Neural cell (in vitro differentiated cells): ENCODE results near the gene FRY. TPM values are rescaled to one million over a fixed set of nuclear protein-coding genes. Genes with fewer than 3 reads are reported as not detected.

ENCODE experiments used
- H2AFZ ChIP-seq: fragments of 200-600, 300-800 bp; sonication (generic), shearing (Covaris generic); 2 replicates; pipeline ENCODE4 v1.6.0; 2014; ENCODE audit warnings: low read depth, mild to moderate bottlenecking, antibody characterized with exemption, low read length, moderate library complexity
- H3F3A ChIP-seq: fragments of 200-600 bp; shearing (Covaris generic); 2 replicates; pipeline ENCODE4 v1.6.1; 2016; ENCODE audit warnings: mild to moderate bottlenecking, moderate library complexity, mixed read lengths, antibody characterized with exemption, low read length; ENCODE audit not compliant: insufficient read depth, poor library complexity, severe bottlenecking
- H3K27ac ChIP-seq: fragments of 200-600, 300-800 bp; sonication (generic), shearing (Covaris generic); 2 replicates; pipeline ENCODE4 v1.5.1; 2014; ENCODE audit warnings: mild to moderate bottlenecking, low read length, moderate library complexity
- H3K27me3 ChIP-seq: fragments of 300-800, 200-600 bp; sonication (generic), shearing (Covaris generic); 2 replicates; pipeline ENCODE4 v1.6.0; 2014; ENCODE audit warnings: mild to moderate bottlenecking, low read depth, low read length, moderate library complexity; ENCODE audit not compliant: insufficient read depth
- H3K36me3 ChIP-seq: fragments of 300-800, 200-600 bp; sonication (generic), shearing (Covaris generic); 2 replicates; pipeline ENCODE4 v1.5.1; 2014; ENCODE audit warnings: mild to moderate bottlenecking, antibody characterized with exemption, low read length, moderate library complexity; ENCODE audit not compliant: insufficient read depth
- H3K4me2 ChIP-seq: fragments of 300-800, 200-600 bp; sonication (generic), shearing (Covaris generic); 2 replicates; pipeline ENCODE4 v1.6.0; 2014; ENCODE audit warnings: mild to moderate bottlenecking, low read length
- H3K4me3 ChIP-seq: fragments of 300-800, 200-600 bp; sonication (generic), shearing (Covaris generic); 2 replicates; pipeline ENCODE4 v1.5.1; 2014; ENCODE audit warnings: mild to moderate bottlenecking, low read length, moderate library complexity
- H3K79me2 ChIP-seq: fragments of 200-600 bp; shearing (Covaris generic); replicated peaks from 2 replicates; pipeline ENCODE4 v1.6.0; 2014; ENCODE audit warnings: mild to moderate bottlenecking, low read length, moderate library complexity; ENCODE audit not compliant: insufficient read depth
- H3K9ac ChIP-seq: fragments of 300-800, 200-600 bp; sonication (generic), shearing (Covaris generic); 2 replicates; pipeline ENCODE4 v1.6.1; 2016; ENCODE audit warnings: mild to moderate bottlenecking, low read length, mixed read lengths
- H3K9me2 ChIP-seq: fragments of 200-600 bp; shearing (Covaris generic); 2 replicates; pipeline ENCODE4 v1.6.1; 2016; ENCODE audit warnings: mild to moderate bottlenecking, low read length, mixed read lengths; ENCODE audit not compliant: insufficient read depth
- H3K9me3 ChIP-seq: fragments of 200-600, 300-800 bp; sonication (generic), shearing (Covaris generic); 2 replicates; pipeline ENCODE4 v1.6.1; 2016; ENCODE audit warnings: mild to moderate bottlenecking, mixed run types, low read length, moderate library complexity, mixed read lengths
- H4K20me1 ChIP-seq: fragments of 200-600 bp; shearing (Covaris generic); 2 replicates; pipeline ENCODE4 v1.6.1; 2016; ENCODE audit warnings: mild to moderate bottlenecking, mixed run types; ENCODE audit not compliant: insufficient read depth
- EP300 ChIP-seq: fragments of 450-650 bp; conservative IDR thresholded peaks from 2 replicates; pipeline ENCODE4 v1.6.1; 2014; ENCODE audit warnings: antibody characterized with exemption, mild to moderate bottlenecking, moderate library complexity; ENCODE audit not compliant: poor library complexity, severe bottlenecking
- EZH2 ChIP-seq: fragments of 200-600, 300-800 bp; shearing (Covaris generic), sonication (generic); IDR thresholded peaks from 2 replicates; pipeline ENCODE4 v1.6.1; 2014; ENCODE audit warnings: antibody characterized with exemption, low read length, borderline replicate concordance, mild to moderate bottlenecking; ENCODE audit not compliant: insufficient read depth, poor library complexity, severe bottlenecking
- MXI1 ChIP-seq: fragments of 450-650 bp; conservative IDR thresholded peaks from 2 replicates; pipeline ENCODE4 v1.6.1; 2014; ENCODE audit warnings: antibody characterized with exemption, mild to moderate bottlenecking; ENCODE audit not compliant: poor library complexity, severe bottlenecking
- POLR2AphosphoS5 ChIP-seq: IDR thresholded peaks from 2 replicates; pipeline ENCODE4 v1.6.1; 2012
- RAD21 ChIP-seq: fragments of 450-650 bp; conservative IDR thresholded peaks from 2 replicates; pipeline ENCODE4 v1.6.1; 2014; ENCODE audit warnings: antibody characterized with exemption, mild to moderate bottlenecking, moderate library complexity
- SMC3 ChIP-seq: fragments of 450-650 bp; conservative IDR thresholded peaks from 2 replicates; pipeline ENCODE4 v1.6.1; 2014; ENCODE audit warnings: antibody characterized with exemption, mild to moderate bottlenecking, moderate library complexity; ENCODE audit not compliant: poor library complexity
- TAF1 ChIP-seq: IDR thresholded peaks from 2 replicates; pipeline ENCODE4 v1.6.1; 2012; ENCODE audit warnings: low read depth
- polyA plus RNA-seq: library from polyadenylated mRNA; depleted of rRNA; stranded (reverse); fragments of >200 nt; gene quantifications from 2 replicates; pipeline ENCODE4 v1.2.3, GENCODE V29; 2014
- TF ChIP-seq, protein P1 (sequence below): IDR thresholded peaks from 2 replicates; pipeline ENCODE4 v1.6.1; 2012; ENCODE audit warnings: borderline replicate concordance
- TF ChIP-seq, protein P2 (sequence below): fragments of 450-650 bp; IDR thresholded peaks from 2 replicates; pipeline ENCODE4 v1.5.1; 2014; ENCODE audit warnings: antibody characterized with exemption, mild to moderate bottlenecking, moderate library complexity; ENCODE audit not compliant: poor library complexity, severe bottlenecking

FRY gene
- polyA plus RNA-seq, 1 donor from 2014 or later, result 49.3 TPM

DNA sequence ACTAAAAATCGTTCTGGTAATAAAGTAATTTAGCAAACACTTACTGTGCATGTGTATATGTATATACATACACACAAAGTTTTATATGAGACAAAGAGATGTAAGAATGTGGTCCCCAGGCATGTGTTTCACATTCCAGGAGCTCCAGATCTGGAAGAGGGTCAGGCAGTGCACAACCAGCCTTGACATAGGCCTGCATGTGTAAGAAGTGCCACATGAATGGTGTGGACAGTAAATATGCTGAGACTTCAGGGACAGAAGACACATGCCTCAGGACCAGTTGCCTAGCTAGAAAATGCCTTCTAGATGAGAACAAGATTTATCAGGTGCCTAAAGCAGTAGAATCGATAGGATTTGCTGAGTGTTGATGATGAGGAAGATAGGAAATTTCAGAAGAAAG is 76.4 kb downstream of the FRY start:
- no peak overlapping the region for H3K4me3 ChIP-seq
- no peaks in the 10 kb centered on the region for H3K9me3 ChIP-seq
- no peaks in the 10 kb centered on the region for H3K9me2 ChIP-seq
- no peak overlapping the region for H3K27ac ChIP-seq
- no peaks in the 10 kb centered on the region for H3K27me3 ChIP-seq
- no peaks in the 10 kb centered on the region for H3K79me2 ChIP-seq
- peaks cover 5% of the 10 kb centered on the region for H3K36me3 ChIP-seq
- no peak overlapping the region for H2AFZ ChIP-seq
- TF ChIP-seq POLR2AphosphoS5 (no peak), MXI1 (no peak), TAF1 (no peak), EP300 (no peak), SMC3 (no peak), RAD21 (no peak), EZH2 (no peak)
- TF ChIP-seq, protein P1, sequence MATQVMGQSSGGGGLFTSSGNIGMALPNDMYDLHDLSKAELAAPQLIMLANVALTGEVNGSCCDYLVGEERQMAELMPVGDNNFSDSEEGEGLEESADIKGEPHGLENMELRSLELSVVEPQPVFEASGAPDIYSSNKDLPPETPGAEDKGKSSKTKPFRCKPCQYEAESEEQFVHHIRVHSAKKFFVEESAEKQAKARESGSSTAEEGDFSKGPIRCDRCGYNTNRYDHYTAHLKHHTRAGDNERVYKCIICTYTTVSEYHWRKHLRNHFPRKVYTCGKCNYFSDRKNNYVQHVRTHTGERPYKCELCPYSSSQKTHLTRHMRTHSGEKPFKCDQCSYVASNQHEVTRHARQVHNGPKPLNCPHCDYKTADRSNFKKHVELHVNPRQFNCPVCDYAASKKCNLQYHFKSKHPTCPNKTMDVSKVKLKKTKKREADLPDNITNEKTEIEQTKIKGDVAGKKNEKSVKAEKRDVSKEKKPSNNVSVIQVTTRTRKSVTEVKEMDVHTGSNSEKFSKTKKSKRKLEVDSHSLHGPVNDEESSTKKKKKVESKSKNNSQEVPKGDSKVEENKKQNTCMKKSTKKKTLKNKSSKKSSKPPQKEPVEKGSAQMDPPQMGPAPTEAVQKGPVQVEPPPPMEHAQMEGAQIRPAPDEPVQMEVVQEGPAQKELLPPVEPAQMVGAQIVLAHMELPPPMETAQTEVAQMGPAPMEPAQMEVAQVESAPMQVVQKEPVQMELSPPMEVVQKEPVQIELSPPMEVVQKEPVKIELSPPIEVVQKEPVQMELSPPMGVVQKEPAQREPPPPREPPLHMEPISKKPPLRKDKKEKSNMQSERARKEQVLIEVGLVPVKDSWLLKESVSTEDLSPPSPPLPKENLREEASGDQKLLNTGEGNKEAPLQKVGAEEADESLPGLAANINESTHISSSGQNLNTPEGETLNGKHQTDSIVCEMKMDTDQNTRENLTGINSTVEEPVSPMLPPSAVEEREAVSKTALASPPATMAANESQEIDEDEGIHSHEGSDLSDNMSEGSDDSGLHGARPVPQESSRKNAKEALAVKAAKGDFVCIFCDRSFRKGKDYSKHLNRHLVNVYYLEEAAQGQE, result no peak
- TF ChIP-seq, protein P2, sequence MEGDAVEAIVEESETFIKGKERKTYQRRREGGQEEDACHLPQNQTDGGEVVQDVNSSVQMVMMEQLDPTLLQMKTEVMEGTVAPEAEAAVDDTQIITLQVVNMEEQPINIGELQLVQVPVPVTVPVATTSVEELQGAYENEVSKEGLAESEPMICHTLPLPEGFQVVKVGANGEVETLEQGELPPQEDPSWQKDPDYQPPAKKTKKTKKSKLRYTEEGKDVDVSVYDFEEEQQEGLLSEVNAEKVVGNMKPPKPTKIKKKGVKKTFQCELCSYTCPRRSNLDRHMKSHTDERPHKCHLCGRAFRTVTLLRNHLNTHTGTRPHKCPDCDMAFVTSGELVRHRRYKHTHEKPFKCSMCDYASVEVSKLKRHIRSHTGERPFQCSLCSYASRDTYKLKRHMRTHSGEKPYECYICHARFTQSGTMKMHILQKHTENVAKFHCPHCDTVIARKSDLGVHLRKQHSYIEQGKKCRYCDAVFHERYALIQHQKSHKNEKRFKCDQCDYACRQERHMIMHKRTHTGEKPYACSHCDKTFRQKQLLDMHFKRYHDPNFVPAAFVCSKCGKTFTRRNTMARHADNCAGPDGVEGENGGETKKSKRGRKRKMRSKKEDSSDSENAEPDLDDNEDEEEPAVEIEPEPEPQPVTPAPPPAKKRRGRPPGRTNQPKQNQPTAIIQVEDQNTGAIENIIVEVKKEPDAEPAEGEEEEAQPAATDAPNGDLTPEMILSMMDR, result no peak
- no peaks in the 10 kb centered on the region for H4K20me1 ChIP-seq
- H3K9ac ChIP-seq, result no peak overlapping the region
- H3K4me2 ChIP-seq, result no peak overlapping the region
- no peaks in the 10 kb centered on the region for H3F3A ChIP-seq

DNA sequence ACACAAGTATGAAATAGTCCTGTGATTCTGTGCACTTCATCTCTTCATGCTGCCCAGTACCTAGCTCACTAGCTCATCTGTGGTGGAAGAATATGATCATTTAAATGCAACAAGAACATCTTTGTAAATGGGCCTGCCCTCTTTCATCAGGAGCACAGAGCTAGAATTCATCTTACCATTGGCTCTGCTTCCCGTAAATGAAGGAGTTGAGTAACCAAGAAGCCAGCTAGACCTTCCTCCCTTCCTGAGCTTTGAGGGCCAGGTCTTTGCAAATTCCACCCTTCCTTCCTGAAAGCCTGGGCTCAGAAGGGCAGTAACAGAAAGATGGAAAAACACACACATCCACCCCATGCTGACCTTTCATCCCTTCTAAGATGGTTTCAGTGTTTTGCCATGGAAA is 82.0 kb downstream of the FRY start:
- no peaks in the 10 kb centered on the region for H3K79me2 ChIP-seq
- no peaks in the 10 kb centered on the region for H3K36me3 ChIP-seq
- no peaks in the 10 kb centered on the region for H3K9me2 ChIP-seq
- no peaks in the 10 kb centered on the region for H4K20me1 ChIP-seq
- H3K4me2 ChIP-seq, result no peak overlapping the region
- H3K9ac ChIP-seq, result no peak overlapping the region
- no peaks in the 10 kb centered on the region for H3K27me3 ChIP-seq
- H2AFZ ChIP-seq, result no peak overlapping the region
- H3K4me3 ChIP-seq, result no peak overlapping the region
- no peak overlapping the region for H3K27ac ChIP-seq
- H3K9me3 ChIP-seq, result no peaks in the 10 kb centered on the region
- TF ChIP-seq MXI1, result no peak
- no peak for TF ChIP-seq EZH2
- TF ChIP-seq RAD21, result no peak
- no peak for TF ChIP-seq EP300
- no peak for TF ChIP-seq SMC3
- TF ChIP-seq, protein P1, result no peak
- TF ChIP-seq TAF1, result no peak
- TF ChIP-seq POLR2AphosphoS5, result no peak
- TF ChIP-seq, protein P2, result no peak
- H3F3A ChIP-seq, result no peaks in the 10 kb centered on the region
